K562 (cell line): ENCODE measurements around the gene CEP41.

Source experiments
- BRCA1 ChIP-seq, 2 experiments: fragments of 450-650 bp in 1 of 2; sonication (generic) in 1 of 2; formaldehyde crosslinking in 1 of 2; IDR thresholded peaks; 2 replicates each; pipeline versions ENCODE4 v1.5.0 to v1.6.1; 2017 to 2020; ENCODE audit warnings: mild to moderate bottlenecking in 1 of 2, missing genetic modification reagents in 1 of 2
- CBFB ChIP-seq: sonication (generic); formaldehyde crosslinking; IDR thresholded peaks from 2 replicates; pipeline ENCODE4 v1.4.0; 2020; ENCODE audit warnings: mild to moderate bottlenecking, missing genetic modification reagents
- CHD2 ChIP-seq: IDR thresholded peaks from 2 replicates; pipeline ENCODE4 v1.6.1; 2011; ENCODE audit warnings: low read depth, low read length
- GATAD2A ChIP-seq: fragments of 450-650 bp; IDR thresholded peaks from 2 replicates; pipeline ENCODE4 v1.6.1; 2017
- HCFC1 ChIP-seq: IDR thresholded peaks from 2 replicates; pipeline ENCODE4 v1.6.1; 2012; ENCODE audit warnings: low read depth, low read length, improper control_type of control experiment
- POLR2A ChIP-seq: fragments of 450-650 bp; conservative IDR thresholded peaks from 2 replicates; pipeline ENCODE4 v1.6.1; 2016
- YY1 ChIP-seq, 3 experiments: IDR thresholded peaks; 2 replicates each; pipeline ENCODE4 v1.6.1; 2011; ENCODE audit warnings: low read length in 2 of 3, mild to moderate bottlenecking in 2 of 3, moderate library complexity in 2 of 3, borderline replicate concordance in 1 of 3, control low read depth in 1 of 3, low read depth in 1 of 3; ENCODE audit not compliant: insufficient read depth in 3 of 3, insufficient replicate concordance in 2 of 3, control insufficient read depth in 1 of 3, insufficient read length in 1 of 3; ENCODE audit errors: extremely low read depth in 1 of 3
- ZBTB1 ChIP-seq: sonication (generic); formaldehyde crosslinking; IDR thresholded peaks from 2 replicates; pipeline ENCODE4 v1.8.1; 2023; ENCODE audit warnings: missing genetic modification reagents, low read depth, mild to moderate bottlenecking, borderline replicate concordance
- ZNF175 ChIP-seq: fragments of 200-800 bp; sonication (Bioruptor generic); IDR thresholded peaks from 2 replicates; pipeline ENCODE4 v1.6.1; 2016; ENCODE audit warnings: low read depth, mild to moderate bottlenecking, missing genetic modification characterization, missing compliant biosample characterization
- TF ChIP-seq, protein P1 (sequence below): sonication (generic); formaldehyde crosslinking; IDR thresholded peaks from 2 replicates; pipeline ENCODE4 v1.8.0; 2022; ENCODE audit warnings: missing genetic modification reagents, mild to moderate bottlenecking, borderline replicate concordance

DNA sequence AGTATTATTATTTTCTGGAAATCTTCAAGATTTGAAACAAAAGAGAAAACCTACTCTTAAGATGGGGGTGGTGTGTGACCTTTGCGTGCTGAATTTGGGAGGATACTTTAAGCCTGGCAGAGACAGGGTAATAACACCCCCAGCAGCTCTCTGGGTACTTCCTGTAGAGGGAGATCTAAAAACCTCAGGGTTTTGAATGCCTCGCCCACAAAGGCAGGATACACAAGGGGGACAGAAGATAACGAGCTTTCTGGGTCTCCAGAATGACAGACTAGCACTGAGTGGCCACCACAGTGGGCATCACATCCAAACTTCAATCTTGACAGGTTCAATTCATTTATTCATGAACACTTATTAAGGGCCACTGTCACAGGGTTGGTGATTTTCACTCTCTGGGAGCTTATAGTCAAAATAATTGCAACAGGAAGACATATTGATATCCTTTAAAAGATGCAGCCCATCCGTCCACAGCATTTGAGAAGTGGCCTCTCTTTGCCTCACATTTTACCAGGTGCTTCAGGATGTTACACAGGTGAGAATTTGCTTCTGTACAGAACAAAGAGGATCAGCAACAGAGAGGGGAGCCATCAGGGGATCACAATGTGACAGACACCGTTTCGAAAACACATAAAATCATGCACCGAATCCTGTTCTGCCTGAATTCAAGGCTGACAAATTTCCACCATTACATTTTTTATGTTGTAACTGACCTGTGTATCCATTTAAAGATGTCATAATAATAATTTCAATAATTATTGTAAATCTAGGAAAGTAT, 46.2 kb downstream of the CEP41 start:
- no peak for TF ChIP-seq CHD2
- no peak for TF ChIP-seq GATAD2A
- TF ChIP-seq BRCA1 (IDR thresholded peaks at IDR 0.05): no peak
- TF ChIP-seq BRCA1 (CRISPR knock-in tag; IDR thresholded peaks at IDR 0.05): no peak
- no peak for TF ChIP-seq CBFB (CRISPR knock-in tag)
- no peak for TF ChIP-seq HCFC1
- TF ChIP-seq YY1 (IDR thresholded peaks at IDR 0.05; ENCODE audit: borderline replicate concordance in 1 of 3, control insufficient read depth in 1 of 3, extremely low read depth in 1 of 3, insufficient read depth in 3 of 3, insufficient read length in 1 of 3, insufficient replicate concordance in 2 of 3, low read depth in 1 of 3, low read length in 2 of 3): no peak
- no peak for TF ChIP-seq POLR2A
- TF ChIP-seq, protein P1, sequence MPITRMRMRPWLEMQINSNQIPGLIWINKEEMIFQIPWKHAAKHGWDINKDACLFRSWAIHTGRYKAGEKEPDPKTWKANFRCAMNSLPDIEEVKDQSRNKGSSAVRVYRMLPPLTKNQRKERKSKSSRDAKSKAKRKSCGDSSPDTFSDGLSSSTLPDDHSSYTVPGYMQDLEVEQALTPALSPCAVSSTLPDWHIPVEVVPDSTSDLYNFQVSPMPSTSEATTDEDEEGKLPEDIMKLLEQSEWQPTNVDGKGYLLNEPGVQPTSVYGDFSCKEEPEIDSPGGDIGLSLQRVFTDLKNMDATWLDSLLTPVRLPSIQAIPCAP (CRISPR knock-in tag): no peak
- no peak for TF ChIP-seq ZBTB1 (CRISPR knock-in tag)
- TF ChIP-seq ZNF175 (CRISPR knock-in tag): no peak
